NCI-H1417 treated with DMSO at 0.1 percent for 48 hours (cell line): ENCODE measurements around the gene TMCC3.

Experiments used
- DNase-seq: peaks from one replicate; lab custom pipeline; 2025; lab: John Stamatoyannopoulos, UW

The TMCC3 gene

DNA sequence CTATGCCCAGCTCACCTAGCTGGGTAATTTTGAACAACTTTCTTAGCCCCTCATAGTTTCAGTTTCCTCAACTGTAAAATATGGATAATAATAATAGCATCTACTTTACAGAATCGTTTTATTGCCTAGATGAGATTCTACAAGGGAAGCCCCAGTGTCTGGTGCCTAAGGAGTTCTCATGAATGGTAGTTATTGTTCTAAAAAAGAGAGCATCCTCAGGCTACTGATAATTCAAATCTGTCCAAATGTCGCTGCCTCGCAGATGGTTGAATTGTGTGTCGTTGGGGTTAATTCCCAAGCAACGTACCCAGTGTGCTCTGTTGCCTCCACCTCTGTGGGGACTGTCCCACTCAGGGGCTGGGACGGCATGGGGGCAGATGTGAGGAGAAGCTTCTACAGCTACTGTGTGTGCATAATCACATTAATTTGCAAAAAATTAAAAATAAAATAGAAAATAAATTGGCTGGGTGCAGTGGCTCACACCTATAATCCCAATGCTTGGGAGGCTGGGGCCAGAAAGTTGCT lies 119.1 kb downstream of the TMCC3 start:
- DNase-seq = no peak

DNA sequence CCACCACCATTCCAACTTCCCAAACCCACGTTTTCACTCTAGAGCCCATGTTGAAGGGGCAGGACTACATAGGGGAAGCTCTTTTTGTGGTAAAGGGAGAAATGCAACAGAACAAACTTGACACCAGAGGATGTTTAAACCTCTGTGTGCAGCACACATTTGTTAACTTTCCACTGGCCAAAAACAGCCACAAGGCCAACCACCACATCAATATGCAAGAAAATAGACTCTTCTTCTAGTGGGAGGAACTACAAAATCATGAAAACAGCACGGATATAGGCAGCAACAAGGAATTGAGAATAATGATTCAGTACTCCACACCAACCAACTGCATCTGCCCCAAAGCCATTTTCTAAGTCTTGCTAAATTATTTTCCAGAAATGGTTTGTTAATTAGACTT lies 124.4 kb downstream of the TMCC3 start:
- no peak for DNase-seq
